ENCODE measurements around the gene HSBP1.

DNA sequence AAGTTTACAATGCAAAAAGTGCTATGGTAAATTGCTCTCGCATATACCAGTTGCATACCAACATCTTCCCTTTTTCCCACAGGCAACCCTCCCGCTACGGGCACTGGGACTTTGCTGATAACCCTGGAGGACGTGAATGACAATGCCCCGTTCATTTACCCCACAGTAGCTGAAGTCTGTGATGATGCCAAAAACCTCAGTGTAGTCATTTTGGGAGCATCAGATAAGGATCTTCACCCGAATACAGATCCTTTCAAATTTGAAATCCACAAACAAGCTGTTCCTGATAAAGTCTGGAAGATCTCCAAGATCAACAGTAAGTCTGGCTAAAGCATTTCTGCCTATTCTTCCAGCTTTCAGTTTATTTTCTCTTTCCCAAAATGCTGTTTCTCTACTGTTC lies 27.9 kb upstream of the HSBP1 start:
- TF ChIP-seq, protein P1, sequence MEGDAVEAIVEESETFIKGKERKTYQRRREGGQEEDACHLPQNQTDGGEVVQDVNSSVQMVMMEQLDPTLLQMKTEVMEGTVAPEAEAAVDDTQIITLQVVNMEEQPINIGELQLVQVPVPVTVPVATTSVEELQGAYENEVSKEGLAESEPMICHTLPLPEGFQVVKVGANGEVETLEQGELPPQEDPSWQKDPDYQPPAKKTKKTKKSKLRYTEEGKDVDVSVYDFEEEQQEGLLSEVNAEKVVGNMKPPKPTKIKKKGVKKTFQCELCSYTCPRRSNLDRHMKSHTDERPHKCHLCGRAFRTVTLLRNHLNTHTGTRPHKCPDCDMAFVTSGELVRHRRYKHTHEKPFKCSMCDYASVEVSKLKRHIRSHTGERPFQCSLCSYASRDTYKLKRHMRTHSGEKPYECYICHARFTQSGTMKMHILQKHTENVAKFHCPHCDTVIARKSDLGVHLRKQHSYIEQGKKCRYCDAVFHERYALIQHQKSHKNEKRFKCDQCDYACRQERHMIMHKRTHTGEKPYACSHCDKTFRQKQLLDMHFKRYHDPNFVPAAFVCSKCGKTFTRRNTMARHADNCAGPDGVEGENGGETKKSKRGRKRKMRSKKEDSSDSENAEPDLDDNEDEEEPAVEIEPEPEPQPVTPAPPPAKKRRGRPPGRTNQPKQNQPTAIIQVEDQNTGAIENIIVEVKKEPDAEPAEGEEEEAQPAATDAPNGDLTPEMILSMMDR (IDR thresholded peaks at IDR 0.05): no peak
- TF ChIP-seq POLR2A (IDR thresholded peaks at IDR 0.05): no peak
